22Rv1 (cell line): ENCODE measurements around the gene PLK4.

Experiments used
- ZFX ChIP-seq: fragments of 450-650 bp; IDR thresholded peaks from 2 replicates; pipeline ENCODE4 v1.6.1; 2017; ENCODE audit warnings: antibody characterized with exemption, borderline replicate concordance
- TF ChIP-seq, protein P1 (sequence below): fragments of 450-650 bp; IDR thresholded peaks from 2 replicates; pipeline ENCODE4 v1.5.1; 2017; ENCODE audit warnings: mild to moderate bottlenecking

GRCh38 chr4:127881563-127881864 lies 821 bp downstream of the PLK4 start:
- TF ChIP-seq, protein P1, sequence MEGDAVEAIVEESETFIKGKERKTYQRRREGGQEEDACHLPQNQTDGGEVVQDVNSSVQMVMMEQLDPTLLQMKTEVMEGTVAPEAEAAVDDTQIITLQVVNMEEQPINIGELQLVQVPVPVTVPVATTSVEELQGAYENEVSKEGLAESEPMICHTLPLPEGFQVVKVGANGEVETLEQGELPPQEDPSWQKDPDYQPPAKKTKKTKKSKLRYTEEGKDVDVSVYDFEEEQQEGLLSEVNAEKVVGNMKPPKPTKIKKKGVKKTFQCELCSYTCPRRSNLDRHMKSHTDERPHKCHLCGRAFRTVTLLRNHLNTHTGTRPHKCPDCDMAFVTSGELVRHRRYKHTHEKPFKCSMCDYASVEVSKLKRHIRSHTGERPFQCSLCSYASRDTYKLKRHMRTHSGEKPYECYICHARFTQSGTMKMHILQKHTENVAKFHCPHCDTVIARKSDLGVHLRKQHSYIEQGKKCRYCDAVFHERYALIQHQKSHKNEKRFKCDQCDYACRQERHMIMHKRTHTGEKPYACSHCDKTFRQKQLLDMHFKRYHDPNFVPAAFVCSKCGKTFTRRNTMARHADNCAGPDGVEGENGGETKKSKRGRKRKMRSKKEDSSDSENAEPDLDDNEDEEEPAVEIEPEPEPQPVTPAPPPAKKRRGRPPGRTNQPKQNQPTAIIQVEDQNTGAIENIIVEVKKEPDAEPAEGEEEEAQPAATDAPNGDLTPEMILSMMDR = 0 out of 2 replicates have a peak, but pooled peaks have one; percentile 0
- no peak for TF ChIP-seq ZFX
